Stimulated activated CD4-positive, alpha-beta T cell treated with anti-CD3 and anti-CD28 coated beads, Interleukin-4, amount 100 ng/mL, for 1 hour (primary cell): ENCODE results near the gene LIMK1.
"Not testable (repeated sequence)": the region's sequence is repeated elsewhere in the genome, so short reads cannot be mapped to it uniquely, and the experiment has no call there.

Experiments used
- DNase-seq: peaks from one replicate; pipeline ENCODE4 v3.0.0-alpha.2; 2020

The LIMK1 gene

DNA sequence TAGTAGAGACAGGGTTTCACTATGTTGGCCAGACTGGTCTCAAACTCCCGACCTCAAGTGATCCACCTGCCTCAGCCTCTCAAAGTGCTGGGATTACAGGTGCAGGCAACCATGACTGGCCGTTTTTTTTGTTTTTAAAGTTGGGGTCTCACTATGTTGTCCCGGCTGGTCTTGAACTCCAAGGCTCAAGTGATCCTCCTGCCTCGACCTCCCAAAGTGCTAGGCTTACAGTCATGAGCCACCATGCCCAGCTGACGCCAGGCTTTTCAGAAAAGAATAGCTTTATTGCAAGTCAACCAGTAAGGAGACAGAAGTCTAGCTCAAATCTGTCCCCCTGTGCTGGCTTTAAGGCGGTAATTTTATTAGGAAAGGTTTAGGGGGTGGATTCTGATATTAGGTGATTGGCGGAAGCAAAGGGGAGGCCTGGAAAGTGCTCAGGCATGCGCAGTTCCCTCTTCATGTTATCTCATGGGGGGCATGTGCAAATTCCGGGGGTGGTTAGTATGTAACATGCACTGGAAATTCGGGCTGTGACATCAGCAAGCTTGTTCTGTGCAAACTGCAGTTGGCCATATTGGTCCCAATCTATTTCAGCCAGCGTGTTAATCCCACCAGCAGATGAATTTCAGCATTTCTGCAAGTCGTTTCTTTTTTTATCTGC, 42.7 kb downstream of the LIMK1 start:
- DNase-seq = no peak

GRCh38 chr7:74129887-74130286, 46.3 kb downstream of the LIMK1 start:
- DNase-seq = no peak

DNA sequence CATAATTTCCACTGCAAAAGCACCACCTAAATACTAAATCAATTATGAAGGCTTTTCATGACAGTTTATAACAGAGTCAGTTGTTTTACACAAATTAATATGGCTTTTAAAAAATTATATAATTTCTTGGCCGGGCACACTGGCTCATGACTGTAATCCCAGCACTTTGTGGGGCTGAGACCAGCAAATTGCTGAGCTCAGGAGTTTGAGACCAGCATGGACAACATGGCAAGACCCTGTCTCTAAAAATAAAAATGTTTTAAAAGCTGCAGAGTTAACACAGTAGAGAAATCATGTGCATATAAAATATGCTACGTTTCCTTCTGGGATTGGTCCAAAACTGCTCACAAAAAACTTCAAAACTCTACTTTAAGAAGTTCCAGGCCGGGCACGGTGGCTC, 46.9 kb downstream of the LIMK1 start:
- no peak for DNase-seq

DNA sequence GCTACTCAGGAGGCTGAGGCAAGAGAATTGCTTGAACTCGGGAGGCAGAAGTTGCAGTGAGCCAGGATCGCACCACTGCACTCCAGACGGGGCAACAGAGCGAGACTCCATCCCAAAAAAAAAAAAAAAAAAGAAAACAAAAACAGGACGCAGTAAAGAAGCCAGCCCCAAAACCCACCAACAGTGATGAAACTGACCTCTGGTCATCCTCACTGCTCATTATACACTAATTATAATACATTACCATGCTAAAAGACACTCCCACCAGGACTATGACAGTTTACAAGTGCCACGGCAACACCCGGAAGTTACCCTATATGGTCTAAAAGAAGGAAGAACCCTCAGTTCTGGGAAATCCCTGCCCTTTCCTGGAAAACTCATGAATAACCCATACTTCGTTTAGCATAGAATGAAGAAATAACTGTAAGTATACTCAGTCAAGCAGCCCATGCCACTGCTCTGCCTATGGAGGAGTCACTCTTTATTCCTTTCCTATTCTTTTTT, 50.6 kb downstream of the LIMK1 start:
- no peak for DNase-seq

- DNase-seq = peak; percentile 13
These were observed 54.8 kb downstream of the LIMK1 start for GRCh38 chr7:74138334-74138867.

DNA sequence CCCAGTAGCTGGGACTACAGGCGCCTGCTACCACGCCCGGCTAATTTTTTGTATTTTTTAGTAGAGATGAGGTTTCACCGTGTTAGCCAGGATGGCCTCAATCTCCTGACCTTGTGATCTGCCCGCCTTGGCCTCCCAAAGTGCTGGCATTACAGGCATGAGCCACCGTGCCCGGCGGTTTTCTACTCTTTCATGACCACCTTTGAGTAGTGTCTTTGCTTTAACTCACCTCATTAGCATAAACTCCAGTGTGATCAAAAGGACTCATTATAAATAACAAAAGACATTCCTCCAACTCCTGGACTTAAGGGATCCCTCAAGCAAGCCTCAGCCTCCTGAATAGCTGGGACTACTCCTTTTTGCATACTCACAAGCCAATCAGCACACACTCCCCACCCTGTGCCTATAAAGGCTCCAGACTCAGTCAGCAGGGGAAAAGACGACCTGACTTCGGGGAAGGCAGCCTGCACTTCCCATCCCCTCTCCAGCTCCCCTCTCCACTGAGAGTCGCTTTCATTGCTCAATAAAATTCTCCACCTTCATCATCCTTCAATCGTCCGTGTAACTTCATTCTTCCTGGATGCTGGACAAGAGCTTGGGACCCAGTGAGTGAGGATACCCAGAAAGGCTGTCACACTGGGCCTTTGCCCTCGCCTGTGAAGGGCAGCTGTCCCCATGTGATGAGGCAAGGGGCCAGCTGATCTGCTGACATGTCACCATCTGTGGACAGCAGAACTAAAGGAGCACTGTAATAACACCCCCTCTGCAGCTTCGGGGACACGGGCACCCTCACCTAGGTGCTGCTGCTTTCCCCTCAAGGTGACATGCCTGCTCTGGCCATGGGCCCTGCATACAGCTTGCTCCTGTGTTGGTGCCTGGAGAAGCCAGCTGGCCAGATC, 55.6 kb downstream of the LIMK1 start:
- no peak for DNase-seq

DNA sequence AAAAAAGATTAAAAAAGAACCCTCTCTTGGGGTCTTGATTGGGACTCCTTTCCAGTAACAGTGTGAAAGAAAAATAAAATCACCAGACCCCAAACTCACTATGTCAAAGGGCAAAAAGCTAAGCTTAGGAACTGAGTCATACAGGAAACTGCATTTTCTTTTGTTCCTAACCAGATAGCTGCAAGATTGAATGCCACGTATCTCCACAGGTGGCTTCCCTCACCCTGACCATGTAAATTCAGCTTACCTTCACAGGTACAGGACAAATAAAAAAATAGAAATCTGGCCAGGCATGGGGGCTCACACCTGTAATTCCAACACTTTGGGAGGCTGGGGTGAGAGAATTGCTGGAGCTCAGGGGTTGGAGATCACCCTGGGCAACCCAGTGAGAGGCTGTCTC, 58.1 kb downstream of the LIMK1 start:
- DNase-seq = no peak

DNA sequence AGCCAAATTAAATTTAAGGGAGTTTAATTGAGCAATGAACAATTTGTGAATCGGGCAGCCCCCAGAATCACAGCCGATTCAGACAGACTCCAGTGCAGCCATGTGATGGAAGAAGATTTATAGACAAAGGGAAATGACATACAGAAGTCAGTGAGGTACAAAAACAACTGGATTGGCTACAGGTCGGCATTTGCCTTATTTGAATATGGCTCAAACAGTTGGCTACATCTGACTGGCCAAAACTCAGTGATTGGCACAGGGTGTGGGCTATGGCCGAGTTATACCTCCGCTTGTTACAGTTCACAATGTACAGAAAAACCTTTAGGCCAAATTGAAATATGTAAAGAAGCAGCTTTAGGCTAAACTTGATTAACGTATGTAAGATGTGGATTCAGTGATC, 59.8 kb downstream of the LIMK1 start:
- no peak for DNase-seq

DNA sequence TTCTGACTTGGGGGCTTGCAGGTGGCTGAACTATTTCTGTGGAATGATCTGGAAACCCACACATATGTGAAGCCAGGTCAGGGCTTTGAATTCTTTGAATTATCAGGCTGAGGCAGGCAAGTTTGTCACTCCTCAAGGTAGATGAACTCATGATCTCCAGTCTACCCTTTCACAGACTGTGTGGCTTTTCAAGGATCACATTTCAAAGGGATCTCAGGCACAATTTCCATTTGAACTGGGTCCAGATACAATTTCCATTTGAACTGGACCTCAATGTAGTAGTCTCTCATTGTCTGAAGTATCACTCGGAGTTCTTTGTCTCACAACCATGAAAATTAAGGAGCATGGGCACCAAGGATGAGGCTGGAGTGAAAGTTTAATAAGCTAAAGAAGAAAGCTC, 64.9 kb downstream of the LIMK1 start:
- no peak for DNase-seq

DNA sequence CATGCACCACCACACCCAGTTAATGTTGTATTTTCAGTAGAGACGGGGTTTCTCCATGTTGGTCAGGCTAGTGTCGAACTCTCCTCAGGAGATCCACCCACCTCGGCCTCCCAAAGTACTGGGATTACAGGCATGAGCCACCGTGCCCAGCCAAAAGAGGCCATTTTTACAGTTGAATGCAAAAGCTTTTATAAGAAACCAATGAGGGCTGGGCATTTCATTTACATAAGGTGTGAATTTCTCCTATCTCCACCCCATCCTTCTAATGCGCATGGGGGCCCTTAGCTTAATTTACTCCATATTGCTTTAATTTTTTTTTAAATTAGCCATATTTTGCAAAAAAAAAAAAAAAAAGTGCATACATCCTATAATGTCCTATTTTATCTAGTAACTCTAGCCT, 65.5 kb downstream of the LIMK1 start:
- DNase-seq = no peak

GRCh38 chr7:74149603-74150002, 66.0 kb downstream of the LIMK1 start:
- DNase-seq = no peak

DNA sequence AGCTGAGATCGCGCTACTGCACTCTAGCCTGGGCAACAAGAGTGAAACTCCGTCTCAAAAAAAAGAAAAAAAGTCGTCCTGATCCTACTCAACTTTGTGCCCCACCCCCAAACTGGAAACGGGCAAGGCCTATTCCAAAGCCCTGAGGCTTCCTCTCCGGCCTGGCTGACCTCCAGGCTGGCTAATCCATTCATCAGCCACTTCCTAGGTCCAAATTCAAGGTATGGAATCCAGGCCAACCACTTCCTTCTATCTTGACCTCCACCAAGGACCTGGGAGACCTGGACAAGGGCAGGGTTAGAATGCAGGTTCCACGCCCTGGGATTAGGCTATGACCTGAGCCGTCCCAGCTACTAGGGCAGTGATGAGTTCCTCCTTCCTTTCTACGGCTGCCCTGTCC, 70.1 kb downstream of the LIMK1 start:
- DNase-seq = no peak

DNA sequence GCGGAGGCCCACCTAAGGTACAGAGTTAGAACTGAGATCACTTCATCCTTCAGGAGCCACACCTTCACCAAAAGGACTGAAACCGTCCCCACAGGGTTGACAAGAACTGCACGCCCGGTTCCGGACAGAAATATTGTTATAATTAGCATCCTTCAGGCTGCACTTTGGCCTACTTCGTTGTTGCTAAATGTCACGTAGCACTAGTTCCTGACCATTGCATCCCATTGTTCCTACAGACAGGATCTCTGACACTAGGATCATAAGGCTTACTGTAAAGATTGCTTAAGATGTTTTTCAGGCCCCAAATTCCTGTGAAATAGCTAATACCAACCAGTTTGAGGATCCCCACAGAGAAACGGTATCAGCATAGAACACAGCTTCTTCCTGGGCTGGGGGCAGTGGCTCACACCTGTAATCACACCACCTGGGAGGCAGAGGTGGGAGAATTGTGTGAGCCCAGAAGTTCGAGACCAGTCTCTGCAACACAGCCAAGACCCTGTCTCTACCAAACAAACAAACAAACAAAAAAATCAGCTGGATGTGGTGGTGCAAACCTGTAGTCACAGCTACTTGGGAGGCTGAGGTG, 72.3 kb downstream of the LIMK1 start:
- DNase-seq = no peak

DNA sequence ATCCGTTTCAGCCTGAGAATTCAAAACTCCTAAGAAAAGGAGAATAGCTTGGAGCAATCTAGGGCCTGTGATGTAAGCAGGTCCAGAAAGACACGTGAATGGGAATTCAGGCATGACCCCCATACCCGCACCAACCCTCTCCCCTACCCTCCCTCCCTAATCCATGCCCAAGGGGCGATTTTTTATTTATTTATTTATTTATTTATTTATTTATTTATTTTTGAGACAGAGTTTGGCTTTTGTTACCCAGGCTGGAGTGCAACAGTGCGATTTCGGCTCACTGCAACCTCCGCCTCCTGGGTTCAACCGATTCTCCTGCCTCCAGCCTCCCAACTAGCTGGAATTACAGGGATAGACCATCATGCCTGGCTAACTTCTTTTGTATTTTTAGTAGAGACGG, 74.0 kb downstream of the LIMK1 start:
- no peak for DNase-seq

GRCh38 chr7:74164985-74165456, 81.4 kb downstream of the LIMK1 start:
- no peak for DNase-seq

DNA sequence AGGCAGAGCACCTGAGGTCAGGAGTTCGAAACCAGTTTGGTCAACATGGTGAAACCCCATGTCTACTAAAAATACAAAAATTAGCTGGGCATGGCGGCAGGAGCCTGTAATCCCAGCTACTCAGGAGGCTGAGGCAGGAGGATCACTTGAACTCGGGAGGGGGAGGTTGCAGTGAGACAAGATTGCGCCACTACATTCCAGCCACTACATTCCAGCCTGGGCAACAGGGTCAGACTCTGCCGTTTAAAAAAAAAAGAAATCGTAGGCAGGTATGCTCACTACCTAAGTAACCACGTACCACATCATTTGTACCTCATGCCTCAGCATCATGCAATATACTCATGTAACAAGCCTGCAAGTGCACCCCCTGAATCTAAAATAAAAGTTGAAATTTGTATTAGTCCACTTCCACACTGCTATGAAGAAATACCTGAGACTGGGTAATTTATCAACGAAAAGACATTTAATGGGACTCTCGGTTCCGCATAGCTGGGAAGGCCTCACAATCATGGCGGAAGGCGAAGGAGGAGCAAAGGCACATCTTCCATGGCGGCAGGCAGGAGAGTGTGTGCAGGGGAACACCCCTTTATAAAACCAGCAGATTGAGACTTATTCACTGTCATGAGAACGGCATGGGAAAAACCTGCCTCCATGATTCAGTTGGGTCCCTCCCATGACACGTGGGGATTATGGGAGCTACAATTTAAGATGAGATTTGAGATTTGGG, 82.4 kb downstream of the LIMK1 start:
- no peak for DNase-seq

DNA sequence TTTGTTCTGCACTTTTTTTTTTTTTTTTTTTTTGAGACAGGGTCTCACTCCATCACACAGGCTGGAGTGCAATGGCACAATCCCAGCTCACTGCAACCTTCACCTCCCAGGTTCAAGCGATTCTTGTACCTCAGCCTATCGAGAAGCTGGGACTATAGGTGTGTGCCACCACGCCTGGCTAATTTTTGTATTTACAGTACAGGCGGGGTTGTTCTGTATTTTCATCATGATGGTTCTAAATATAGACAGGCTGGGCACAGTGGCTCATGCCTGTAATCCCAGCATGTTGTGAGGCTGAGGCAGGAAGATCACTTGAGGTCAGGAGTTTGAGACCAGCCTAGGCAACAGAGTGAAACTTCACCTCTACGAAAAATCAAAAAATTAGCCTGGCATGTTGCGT, 83.7 kb downstream of the LIMK1 start:
- DNase-seq = not testable (repeated sequence)
